GM23338 (cell line): ENCODE data around the gene RNF187. TPM values are rescaled to one million over a fixed set of nuclear protein-coding genes. Genes with fewer than 3 reads are reported as not detected.

Experiments
- ATAC-seq: fragments of 200-7000 bp; cut with Tn5 transposase; 3 replicates; pipeline ENCODE4 v1.9.1; 2020
- DNase-seq: peaks from one replicate; pipeline ENCODE4 v3.0.0-alpha.2; 2015; ENCODE audit warnings: low spot score
- H2AFZ ChIP-seq: fragments of 200-600 bp; sonication (generic); 2 replicates; pipeline ENCODE4 v1.8.0; 2016; ENCODE audit warnings: antibody characterized with exemption, mild to moderate bottlenecking, moderate library complexity
- H3F3A ChIP-seq: fragments of 200-600 bp; sonication (generic); replicated peaks from 2 replicates; pipeline ENCODE4 v1.8.0; 2017; ENCODE audit warnings: antibody characterized with exemption, mixed run types, low read depth
- H3K27ac ChIP-seq: fragments of 200-600 bp; sonication (generic); 2 replicates; pipeline ENCODE4 v1.6.1; 2016; ENCODE audit warnings: low read depth
- H3K27me3 ChIP-seq: fragments of 200-600 bp; sonication (generic); 2 replicates; pipeline ENCODE4 v1.8.0; 2016; ENCODE audit warnings: mild to moderate bottlenecking, mixed run types, moderate library complexity; ENCODE audit not compliant: insufficient read depth
- H3K36me3 ChIP-seq: fragments of 200-600 bp; sonication (generic); 2 replicates; pipeline ENCODE4 v1.8.0; 2016; ENCODE audit warnings: mild to moderate bottlenecking; ENCODE audit not compliant: insufficient read depth
- H3K4me1 ChIP-seq: fragments of 200-600 bp; sonication (generic); 2 replicates; pipeline ENCODE4 v1.8.0; 2016; ENCODE audit warnings: mild to moderate bottlenecking, moderate library complexity; ENCODE audit not compliant: insufficient read depth
- H3K4me2 ChIP-seq: fragments of 200-600 bp; sonication (generic); 2 replicates; pipeline ENCODE4 v1.7.1; 2017; ENCODE audit warnings: mixed run types
- H3K4me3 ChIP-seq: fragments of 200-600 bp; sonication (generic); 2 replicates; pipeline ENCODE4 v1.6.1; 2016; ENCODE audit warnings: mixed run types
- H3K79me2 ChIP-seq: fragments of 200-600 bp; sonication (generic); replicated peaks from 2 replicates; pipeline ENCODE4 v1.8.0; 2017; ENCODE audit warnings: mild to moderate bottlenecking; ENCODE audit not compliant: insufficient read depth
- H3K9me2 ChIP-seq: fragments of 200-600 bp; sonication (generic); 2 replicates; pipeline ENCODE4 v1.8.0; 2017; ENCODE audit not compliant: insufficient read depth
- H4K20me1 ChIP-seq: fragments of 200-600 bp; sonication (generic); replicated peaks from 2 replicates; pipeline ENCODE4 v1.8.0; 2017; ENCODE audit warnings: mild to moderate bottlenecking; ENCODE audit not compliant: insufficient read depth
- H3K27ac Mint-ChIP-seq: 2 replicates; pipeline ENCODE4 v1.8.0; 2020; ENCODE audit warnings: inconsistent platforms, mild to moderate bottlenecking, moderate library complexity, mixed read lengths
- H3K27me3 Mint-ChIP-seq: 3 replicates; pipeline ENCODE4 v1.8.0; 2022; ENCODE audit warnings: low read depth, mild to moderate bottlenecking, moderate library complexity, mixed read lengths, inconsistent platforms; ENCODE audit not compliant: insufficient read depth, poor library complexity
- H3K36me3 Mint-ChIP-seq: 3 replicates; pipeline ENCODE4 v1.8.0; 2021; ENCODE audit warnings: low read depth, mild to moderate bottlenecking, inconsistent platforms, moderate library complexity, mixed read lengths
- H3K4me1 Mint-ChIP-seq: 3 replicates; pipeline ENCODE4 v1.8.0; 2020; ENCODE audit warnings: mild to moderate bottlenecking, inconsistent platforms, mixed read lengths
- H3K4me3 Mint-ChIP-seq: 3 replicates; pipeline ENCODE4 v1.8.0; 2021; ENCODE audit warnings: moderate library complexity, mild to moderate bottlenecking, inconsistent platforms, mixed read lengths
- H3K9me3 Mint-ChIP-seq: 3 replicates; pipeline ENCODE4 v1.8.0; 2020; ENCODE audit warnings: moderate library complexity, mild to moderate bottlenecking, inconsistent platforms, mixed read lengths
- CREB1 ChIP-seq: fragments of 250-450 bp; sonication (Bioruptor Pico); IDR thresholded peaks from 2 replicates; pipeline ENCODE4 v1.5.0; 2020; ENCODE audit warnings: low read depth, mild to moderate bottlenecking, moderate library complexity
- EZH2 ChIP-seq: fragments of 200-600 bp; sonication (generic); IDR thresholded peaks from one replicate; pipeline ENCODE4 v1.8.0; 2017; ENCODE audit warnings: antibody characterized with exemption, mild to moderate bottlenecking, low read depth; ENCODE audit not compliant: unreplicated experiment
- EZH2phosphoT487 ChIP-seq: fragments of 200-600 bp; sonication (generic); IDR thresholded peaks from one replicate; pipeline ENCODE4 v1.8.1; 2018; ENCODE audit warnings: antibody characterized with exemption; ENCODE audit not compliant: unreplicated experiment
- POLR2AphosphoS5 ChIP-seq: IDR thresholded peaks from 2 replicates; pipeline ENCODE4 v1.6.1; 2016; ENCODE audit warnings: antibody characterized with exemption, low read depth
- ZNF114 ChIP-seq: fragments of 250-450 bp; sonication (Bioruptor Pico); IDR thresholded peaks from 2 replicates; pipeline ENCODE4 v1.5.0; 2020; ENCODE audit warnings: mild to moderate bottlenecking, moderate library complexity
- ZNF331 ChIP-seq: fragments of 250-450 bp; sonication (Bioruptor Pico); IDR thresholded peaks from 2 replicates; pipeline ENCODE4 v1.5.0; 2020; ENCODE audit warnings: low read depth, mild to moderate bottlenecking, moderate library complexity
- polyA plus RNA-seq: library from polyadenylated mRNA; unstranded; fragments of >200 nt; fragmentation: Nextera tagmentation; extraction: Ambion mirVana; gene quantifications from 2 replicates; pipeline ENCODE4 v1.2.1, GENCODE V29; 2016
- total RNA-seq: library from RNA; depleted of rRNA; stranded (reverse); fragments of >200 nt; shearing (Covaris generic); gene quantifications from 2 replicates; pipeline ENCODE4 v1.2.3, GENCODE V29; 2014
- TF ChIP-seq, protein P1 (sequence below): IDR thresholded peaks from 2 replicates; pipeline ENCODE4 v1.6.1; 2016; ENCODE audit warnings: antibody characterized with exemption
- TF ChIP-seq, protein P2 (sequence below): fragments of 250-450 bp; sonication (Bioruptor Pico); IDR thresholded peaks from 2 replicates; pipeline ENCODE4 v1.5.0; 2020; ENCODE audit warnings: mild to moderate bottlenecking, moderate library complexity

RNF187 gene
- total and polyA plus RNA-seq, 2 experiments from 2014 or later: 24.8 to 55.3 TPM

DNA sequence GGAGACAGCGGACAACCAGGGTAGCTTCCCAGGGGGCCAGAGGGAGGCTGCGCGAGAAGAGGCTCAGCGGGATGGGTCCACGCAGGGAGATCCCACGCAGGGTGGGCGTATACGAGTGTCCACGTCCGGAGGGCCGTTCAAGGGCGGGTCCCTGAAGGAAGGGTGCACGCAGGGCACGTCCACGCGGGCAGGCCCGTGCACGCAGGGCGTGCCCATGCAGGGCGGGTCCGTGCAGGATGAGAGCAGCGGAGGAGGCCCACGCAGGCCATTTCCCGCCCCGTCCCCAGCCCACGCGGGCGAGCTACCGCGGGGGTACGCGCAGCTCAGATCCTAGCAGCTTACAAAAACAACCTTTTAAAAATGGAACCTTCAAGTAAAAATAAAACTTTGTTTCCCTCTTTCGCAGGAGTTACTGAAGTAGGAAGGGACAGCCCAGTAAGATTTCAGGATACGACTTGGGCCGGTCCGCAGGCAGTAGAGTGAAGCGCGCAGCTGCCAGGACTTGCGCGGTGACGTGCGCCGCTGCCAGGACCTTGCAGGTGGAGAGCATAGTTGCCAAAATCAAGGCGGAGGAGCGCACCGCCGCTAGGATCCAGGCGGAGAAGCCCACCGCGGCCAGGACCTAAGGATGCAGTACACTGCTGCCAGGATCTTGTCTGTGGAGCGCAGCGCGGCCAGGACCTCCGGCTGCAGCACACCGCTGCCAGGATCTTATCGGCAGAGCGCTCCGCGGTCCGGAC lies 416 bp upstream of the RNF187 start:
- H3K27ac ChIP-seq: peak overlapping the region; percentile 98
- H2AFZ ChIP-seq: peak overlapping the region; percentile 83
- peak; percentile 90 for ATAC-seq
- Mint-ChIP-seq H3K27ac (peak overlapping the region; percentile 100), H3K27me3 (peaks cover 11% of the 10 kb centered on the region), H3K9me3 (no peaks in the 10 kb centered on the region), H3K36me3 (peaks cover 28% of the 10 kb centered on the region), H3K4me3 (peak overlapping the region; percentile 98), H3K4me1 (peaks cover 17% of the 10 kb centered on the region)
- DNase-seq: peak; percentile 94
- peak overlapping the region; percentile 90 for H3K4me2 ChIP-seq
- no peaks in the 10 kb centered on the region for H3K9me2 ChIP-seq
- 0 out of 2 replicates have a peak, but pooled peaks cover 2% of the 10 kb centered on the region for H3K27me3 ChIP-seq
- TF ChIP-seq EZH2phosphoT487: no peak
- no peak for TF ChIP-seq EZH2
- TF ChIP-seq, protein P1, sequence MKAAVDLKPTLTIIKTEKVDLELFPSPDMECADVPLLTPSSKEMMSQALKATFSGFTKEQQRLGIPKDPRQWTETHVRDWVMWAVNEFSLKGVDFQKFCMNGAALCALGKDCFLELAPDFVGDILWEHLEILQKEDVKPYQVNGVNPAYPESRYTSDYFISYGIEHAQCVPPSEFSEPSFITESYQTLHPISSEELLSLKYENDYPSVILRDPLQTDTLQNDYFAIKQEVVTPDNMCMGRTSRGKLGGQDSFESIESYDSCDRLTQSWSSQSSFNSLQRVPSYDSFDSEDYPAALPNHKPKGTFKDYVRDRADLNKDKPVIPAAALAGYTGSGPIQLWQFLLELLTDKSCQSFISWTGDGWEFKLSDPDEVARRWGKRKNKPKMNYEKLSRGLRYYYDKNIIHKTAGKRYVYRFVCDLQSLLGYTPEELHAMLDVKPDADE: no peak
- TF ChIP-seq POLR2AphosphoS5: 0 out of 2 replicates have a peak, but pooled peaks have one; percentile 49
- TF ChIP-seq CREB1 (CRISPR knock-in tag): peak; percentile 95
- TF ChIP-seq ZNF114 (CRISPR knock-in tag): no peak
- no peak for TF ChIP-seq ZNF331 (CRISPR knock-in tag)
- no peaks in the 10 kb centered on the region; the same call in 1 of the 2 replicates for H3K36me3 ChIP-seq
- H4K20me1 ChIP-seq: peaks cover 5% of the 10 kb centered on the region; the same call in 1 of the 2 replicates
- H3F3A ChIP-seq: 0 out of 2 replicates have a peak, but pooled peaks cover 7% of the 10 kb centered on the region
- peaks cover 19% of the 10 kb centered on the region for H3K79me2 ChIP-seq
- peak overlapping the region; percentile 99 for H3K4me3 ChIP-seq
- H3K4me1 ChIP-seq: peaks cover 19% of the 10 kb centered on the region; the same call in 1 of the 2 replicates

DNA sequence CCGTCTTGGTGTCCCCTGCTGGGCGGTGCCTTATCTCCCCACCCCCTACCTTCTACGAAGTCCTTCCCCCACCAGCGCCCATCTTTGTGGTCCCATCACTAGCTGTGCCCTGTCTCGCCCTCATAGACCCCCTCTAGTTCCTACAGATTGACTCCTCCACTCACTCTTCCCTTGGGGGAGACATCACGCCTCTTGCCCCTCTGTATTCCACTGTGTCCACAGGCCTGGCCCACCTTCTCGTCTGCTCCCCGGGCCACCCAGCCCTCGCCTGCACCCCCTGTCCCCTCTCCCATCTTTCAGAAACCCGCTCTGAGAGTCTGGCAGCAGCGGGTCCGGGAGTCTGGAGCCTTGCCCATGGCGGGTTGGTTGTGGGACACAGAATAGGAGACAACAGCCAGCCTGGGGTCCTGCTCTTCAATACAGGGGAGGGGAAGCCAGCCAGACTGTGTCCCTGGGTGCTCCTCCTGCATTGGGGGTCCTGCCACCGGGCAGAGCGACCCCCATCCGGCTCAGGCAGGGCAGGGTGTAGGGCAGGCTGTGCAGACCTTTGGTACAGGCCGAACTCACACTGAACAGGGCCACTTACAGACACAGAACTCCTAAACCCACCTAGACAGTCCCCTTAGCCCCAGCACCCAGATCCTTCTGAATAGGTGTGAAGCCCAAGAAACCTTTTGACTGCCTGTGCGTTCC lies 1.1 kb downstream of the RNF187 start:
- Mint-ChIP-seq H3K36me3 (peaks cover 37% of the 10 kb centered on the region), H3K9me3 (no peaks in the 10 kb centered on the region), H3K4me3 (peak overlapping the region; percentile 83), H3K27me3 (peaks cover 15% of the 10 kb centered on the region), H3K27ac (no peak overlapping the region), H3K4me1 (peaks cover 17% of the 10 kb centered on the region)
- H2AFZ ChIP-seq: no peak overlapping the region
- TF ChIP-seq, protein P2, sequence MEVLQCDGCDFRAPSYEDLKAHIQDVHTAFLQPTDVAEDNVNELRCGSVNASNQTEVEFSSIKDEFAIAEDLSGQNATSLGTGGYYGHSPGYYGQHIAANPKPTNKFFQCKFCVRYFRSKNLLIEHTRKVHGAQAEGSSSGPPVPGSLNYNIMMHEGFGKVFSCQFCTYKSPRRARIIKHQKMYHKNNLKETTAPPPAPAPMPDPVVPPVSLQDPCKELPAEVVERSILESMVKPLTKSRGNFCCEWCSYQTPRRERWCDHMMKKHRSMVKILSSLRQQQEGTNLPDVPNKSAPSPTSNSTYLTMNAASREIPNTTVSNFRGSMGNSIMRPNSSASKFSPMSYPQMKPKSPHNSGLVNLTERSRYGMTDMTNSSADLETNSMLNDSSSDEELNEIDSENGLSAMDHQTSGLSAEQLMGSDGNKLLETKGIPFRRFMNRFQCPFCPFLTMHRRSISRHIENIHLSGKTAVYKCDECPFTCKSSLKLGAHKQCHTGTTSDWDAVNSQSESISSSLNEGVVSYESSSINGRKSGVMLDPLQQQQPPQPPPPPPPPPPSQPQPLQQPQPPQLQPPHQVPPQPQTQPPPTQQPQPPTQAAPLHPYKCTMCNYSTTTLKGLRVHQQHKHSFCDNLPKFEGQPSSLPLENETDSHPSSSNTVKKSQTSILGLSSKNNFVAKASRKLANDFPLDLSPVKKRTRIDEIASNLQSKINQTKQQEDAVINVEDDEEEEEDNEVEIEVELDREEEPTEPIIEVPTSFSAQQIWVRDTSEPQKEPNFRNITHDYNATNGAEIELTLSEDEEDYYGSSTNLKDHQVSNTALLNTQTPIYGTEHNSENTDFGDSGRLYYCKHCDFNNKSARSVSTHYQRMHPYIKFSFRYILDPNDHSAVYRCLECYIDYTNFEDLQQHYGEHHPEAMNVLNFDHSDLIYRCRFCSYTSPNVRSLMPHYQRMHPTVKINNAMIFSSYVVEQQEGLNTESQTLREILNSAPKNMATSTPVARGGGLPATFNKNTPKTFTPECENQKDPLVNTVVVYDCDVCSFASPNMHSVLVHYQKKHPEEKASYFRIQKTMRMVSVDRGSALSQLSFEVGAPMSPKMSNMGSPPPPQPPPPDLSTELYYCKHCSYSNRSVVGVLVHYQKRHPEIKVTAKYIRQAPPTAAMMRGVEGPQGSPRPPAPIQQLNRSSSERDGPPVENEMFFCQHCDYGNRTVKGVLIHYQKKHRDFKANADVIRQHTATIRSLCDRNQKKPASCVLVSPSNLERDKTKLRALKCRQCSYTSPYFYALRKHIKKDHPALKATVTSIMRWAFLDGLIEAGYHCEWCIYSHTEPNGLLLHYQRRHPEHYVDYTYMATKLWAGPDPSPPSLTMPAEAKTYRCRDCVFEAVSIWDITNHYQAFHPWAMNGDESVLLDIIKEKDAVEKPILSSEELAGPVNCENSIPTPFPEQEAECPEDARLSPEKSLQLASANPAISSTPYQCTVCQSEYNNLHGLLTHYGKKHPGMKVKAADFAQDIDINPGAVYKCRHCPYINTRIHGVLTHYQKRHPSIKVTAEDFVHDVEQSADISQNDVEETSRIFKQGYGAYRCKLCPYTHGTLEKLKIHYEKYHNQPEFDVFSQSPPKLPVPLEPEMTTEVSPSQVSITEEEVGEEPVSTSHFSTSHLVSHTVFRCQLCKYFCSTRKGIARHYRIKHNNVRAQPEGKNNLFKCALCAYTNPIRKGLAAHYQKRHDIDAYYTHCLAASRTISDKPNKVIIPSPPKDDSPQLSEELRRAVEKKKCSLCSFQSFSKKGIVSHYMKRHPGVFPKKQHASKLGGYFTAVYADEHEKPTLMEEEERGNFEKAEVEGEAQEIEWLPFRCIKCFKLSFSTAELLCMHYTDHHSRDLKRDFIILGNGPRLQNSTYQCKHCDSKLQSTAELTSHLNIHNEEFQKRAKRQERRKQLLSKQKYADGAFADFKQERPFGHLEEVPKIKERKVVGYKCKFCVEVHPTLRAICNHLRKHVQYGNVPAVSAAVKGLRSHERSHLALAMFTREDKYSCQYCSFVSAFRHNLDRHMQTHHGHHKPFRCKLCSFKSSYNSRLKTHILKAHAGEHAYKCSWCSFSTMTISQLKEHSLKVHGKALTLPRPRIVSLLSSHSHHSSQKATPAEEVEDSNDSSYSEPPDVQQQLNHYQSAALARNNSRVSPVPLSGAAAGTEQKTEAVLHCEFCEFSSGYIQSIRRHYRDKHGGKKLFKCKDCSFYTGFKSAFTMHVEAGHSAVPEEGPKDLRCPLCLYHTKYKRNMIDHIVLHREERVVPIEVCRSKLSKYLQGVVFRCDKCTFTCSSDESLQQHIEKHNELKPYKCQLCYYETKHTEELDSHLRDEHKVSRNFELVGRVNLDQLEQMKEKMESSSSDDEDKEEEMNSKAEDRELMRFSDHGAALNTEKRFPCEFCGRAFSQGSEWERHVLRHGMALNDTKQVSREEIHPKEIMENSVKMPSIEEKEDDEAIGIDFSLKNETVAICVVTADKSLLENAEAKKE (CRISPR knock-in tag): no peak
- TF ChIP-seq POLR2AphosphoS5: 0 out of 2 replicates have a peak, but pooled peaks have one; percentile 22
- H3F3A ChIP-seq: 0 out of 2 replicates have a peak, but pooled peaks cover 7% of the 10 kb centered on the region
- no peak overlapping the region for H3K27ac ChIP-seq
- H3K36me3 ChIP-seq: no peaks in the 10 kb centered on the region; the same call in 1 of the 2 replicates
- H3K4me2 ChIP-seq: peak overlapping the region; percentile 90
- peaks cover 19% of the 10 kb centered on the region for H3K79me2 ChIP-seq
- DNase-seq: no peak
- no peaks in the 10 kb centered on the region for H3K9me2 ChIP-seq
- peaks cover 13% of the 10 kb centered on the region; the same call in 1 of the 2 replicates for H3K4me1 ChIP-seq
- H3K4me3 ChIP-seq: peak overlapping the region; percentile 99
- H3K27me3 ChIP-seq: 0 out of 2 replicates have a peak, but pooled peaks cover 2% of the 10 kb centered on the region
- peaks cover 5% of the 10 kb centered on the region; the same call in 1 of the 2 replicates for H4K20me1 ChIP-seq
- no peak for ATAC-seq
